SK-N-SH treated with all-trans-retinoic acid at 6 μM for 48 hours (cell line): ENCODE measurements around the gene RBBP4.

Source experiments
- ARNTL ChIP-seq: fragments of 450-650 bp; formaldehyde crosslinking; IDR thresholded peaks from 2 replicates; pipeline ENCODE4 v1.5.0; 2020; ENCODE audit warnings: low read depth, mild to moderate bottlenecking, moderate library complexity, borderline replicate concordance
- CREB5 ChIP-seq: fragments of 250-450 bp; sonication (Bioruptor Pico); IDR thresholded peaks from 2 replicates; pipeline ENCODE4 v1.5.1; 2020; ENCODE audit warnings: low read depth, mild to moderate bottlenecking, moderate library complexity
- CSDC2 ChIP-seq: fragments of 250-450 bp; sonication (Bioruptor Pico); IDR thresholded peaks from 2 replicates; pipeline ENCODE4 v1.5.0; 2020; ENCODE audit warnings: mild to moderate bottlenecking, moderate library complexity
- ISL1 ChIP-seq: fragments of 250-450 bp; sonication (Bioruptor Pico); IDR thresholded peaks from 2 replicates; pipeline ENCODE4 v2.1.2; 2022; ENCODE audit warnings: mild to moderate bottlenecking, moderate library complexity
- PATZ1 ChIP-seq: fragments of 250-450 bp; sonication (Bioruptor Pico); IDR thresholded peaks from 2 replicates; pipeline ENCODE4 v1.8.0; 2020; ENCODE audit warnings: mild to moderate bottlenecking, moderate library complexity, borderline replicate concordance
- PPARA ChIP-seq: fragments of 250-450 bp; sonication (Bioruptor Pico); IDR thresholded peaks from 2 replicates; pipeline ENCODE4 v1.5.0; 2020; ENCODE audit warnings: mild to moderate bottlenecking, borderline replicate concordance
- RARB ChIP-seq: fragments of 250-450 bp; sonication (Bioruptor Pico); IDR thresholded peaks from 2 replicates; pipeline ENCODE4 v1.8.0; 2021; ENCODE audit warnings: mild to moderate bottlenecking, moderate library complexity
- TOX ChIP-seq: fragments of 250-450 bp; sonication (Bioruptor Pico); IDR thresholded peaks from 2 replicates; pipeline ENCODE4 v1.8.0; 2021; ENCODE audit warnings: mild to moderate bottlenecking, moderate library complexity, borderline replicate concordance
- ZFP3 ChIP-seq: fragments of 250-450 bp; sonication (Bioruptor Pico); IDR thresholded peaks from 2 replicates; pipeline ENCODE4 v1.5.0; 2020; ENCODE audit warnings: mild to moderate bottlenecking, moderate library complexity

- no peak for TF ChIP-seq CREB5
- no peak for TF ChIP-seq ARNTL (CRISPR knock-in tag)
- TF ChIP-seq TOX (CRISPR knock-in tag) = no peak
- no peak for TF ChIP-seq ZFP3
- TF ChIP-seq CSDC2 (CRISPR knock-in tag) = no peak
- no peak for TF ChIP-seq PATZ1 (CRISPR knock-in tag)
- no peak for TF ChIP-seq PPARA (CRISPR knock-in tag)
- TF ChIP-seq ISL1 (CRISPR knock-in tag) = no peak
- TF ChIP-seq RARB (CRISPR knock-in tag) = no peak
Observed at GRCh38 chr1:32686387-32686786, 35.4 kb downstream of the RBBP4 start.
